OCI-LY7 (cell line): ENCODE measurements around the gene ZFHX2.

ENCODE experiments used
- CTCF ChIP-seq: fragments of 200-600 bp; sonication (generic); conservative IDR thresholded peaks from 2 replicates; pipeline ENCODE4 v1.5.1; 2014; ENCODE audit warnings: mild to moderate bottlenecking, antibody characterized with exemption, low read length, moderate library complexity, mixed read lengths
- EZH2phosphoT487 ChIP-seq: fragments of 200-600 bp; sonication (generic); IDR thresholded peaks from 2 replicates; pipeline ENCODE4 v1.6.1; 2018; ENCODE audit warnings: low read depth, borderline replicate concordance, mild to moderate bottlenecking, mixed run types, antibody characterized with exemption, low read length, moderate library complexity, mixed read lengths

DNA sequence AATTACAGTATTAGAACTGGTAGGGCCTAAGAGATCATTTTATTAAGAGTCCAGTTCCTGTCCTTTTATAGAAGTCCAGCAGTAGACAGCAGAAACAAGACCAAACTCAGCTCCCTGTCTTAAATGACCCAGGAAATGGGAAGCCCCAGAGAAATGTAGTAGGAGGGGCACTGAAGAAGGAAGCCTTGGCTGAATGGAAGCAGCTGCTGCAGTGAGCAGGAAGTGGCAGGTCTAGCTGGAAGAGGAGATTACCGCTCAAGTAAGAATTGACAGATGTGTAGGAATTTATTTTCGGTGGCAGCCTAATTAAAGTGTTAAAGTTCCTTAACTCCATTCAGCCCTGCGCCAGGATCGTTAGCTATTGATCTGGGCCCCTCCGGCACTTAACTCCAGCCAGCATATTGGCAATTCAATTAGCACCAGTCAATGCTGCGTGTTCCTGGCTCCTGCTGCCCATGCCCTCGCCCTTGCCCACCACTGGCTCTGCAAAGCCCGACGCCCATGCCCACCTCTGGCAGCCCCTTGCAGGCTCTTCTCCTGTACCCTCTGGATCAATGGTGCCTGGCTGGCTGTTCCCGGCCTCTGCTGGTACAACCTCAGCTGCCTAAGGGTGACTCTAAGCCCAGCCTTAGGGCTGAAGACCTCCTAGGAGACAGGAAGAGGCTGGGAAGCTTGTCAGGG, 21.1 kb downstream of the ZFHX2 start:
- TF ChIP-seq CTCF (no peak), EZH2phosphoT487 (no peak)
